CD4-positive, alpha-beta T cell (primary cell): ENCODE measurements around the gene ARHGEF4. TPM values are rescaled to one million over a fixed set of nuclear protein-coding genes. Genes with fewer than 3 reads are reported as not detected.

Experiments used
- ATAC-seq: fragments of 200-7000 bp; cut with Tn5 transposase; one replicate; pipeline ENCODE4 v1.10.0; 2022; ENCODE audit warnings: mild to moderate bottlenecking; ENCODE audit not compliant: poor library complexity
- CTCF ChIA-PET: fragments of 350-600 bp; sonication (Branson Sonifier 250); formaldehyde crosslinking; loops from one replicate; lab custom pipeline; 2021; ENCODE audit warnings: antibody characterized with exemption, inconsistent platforms; lab: Charles Lee
- POLR2A ChIA-PET: fragments of 350-600 bp; sonication (Branson Sonifier 250); formaldehyde crosslinking; loops from one replicate; lab custom pipeline; 2021; ENCODE audit warnings: antibody characterized with exemption, inconsistent platforms; lab: Charles Lee
- DNase-seq, 14 experiments: peaks; one replicate each; pipeline ENCODE4 v3.0.0-alpha.2; 2013 to 2020; ENCODE audit warnings: mixed read lengths in 2 of 14
- H3K27ac ChIP-seq, 2 donors: one replicate each; pipeline versions ENCODE4 v1.5.1 to v1.7.0; 2013; ENCODE audit warnings: low read length in 2 of 2, low read depth in 1 of 2, mild to moderate bottlenecking in 1 of 2
- H3K27me3 ChIP-seq, 2 experiments: 1 replicate in 1 of 2; 2 replicates in 1 of 2; pipeline versions ENCODE4 v1.6.1 to v1.7.0; 2013; ENCODE audit warnings: low read length in 2 of 2, control low read depth in 1 of 2, mild to moderate bottlenecking in 1 of 2, moderate library complexity in 1 of 2; ENCODE audit not compliant: insufficient read depth in 2 of 2, control insufficient read depth in 1 of 2
- H3K36me3 ChIP-seq: one replicate; pipeline ENCODE4 v1.6.1; 2013; ENCODE audit warnings: low read length, control low read depth; ENCODE audit not compliant: insufficient read depth
- H3K4me1 ChIP-seq: one replicate; pipeline ENCODE4 v1.6.1; 2013; ENCODE audit warnings: low read length, control low read depth; ENCODE audit not compliant: insufficient read depth
- H3K4me3 ChIP-seq: one replicate; pipeline ENCODE4 v1.5.1; 2013; ENCODE audit warnings: mild to moderate bottlenecking, low read length, moderate library complexity
- H3K9me3 ChIP-seq, 2 experiments: 1 replicate in 1 of 2; 2 replicates in 1 of 2; pipeline versions ENCODE4 v1.6.1 to v1.7.0; 2013; ENCODE audit warnings: low read length in 2 of 2, mild to moderate bottlenecking in 2 of 2, control low read depth in 1 of 2, moderate library complexity in 1 of 2; ENCODE audit not compliant: control insufficient read depth in 1 of 2, insufficient read depth in 1 of 2
- H3K27ac Mint-ChIP-seq: one replicate; pipeline ENCODE4 v1.8.0; 2020; ENCODE audit warnings: mixed read lengths
- H3K27me3 Mint-ChIP-seq: one replicate; pipeline ENCODE4 v1.8.0; 2021; ENCODE audit warnings: mixed read lengths
- H3K36me3 Mint-ChIP-seq: one replicate; pipeline ENCODE4 v1.8.0; 2021; ENCODE audit warnings: low read depth, mixed read lengths
- H3K4me1 Mint-ChIP-seq: one replicate; pipeline ENCODE4 v1.8.0; 2021; ENCODE audit warnings: low read depth, mixed read lengths
- H3K4me3 Mint-ChIP-seq: one replicate; pipeline ENCODE4 v1.8.0; 2020; ENCODE audit warnings: mild to moderate bottlenecking, mixed read lengths
- H3K9me3 Mint-ChIP-seq: one replicate; pipeline ENCODE4 v1.8.0; 2020; ENCODE audit warnings: mixed read lengths
- intact Hi-C, 2 experiments: fragments of 100-400 bp; cut with DNase I in 1 of 2; cut with micrococcal nuclease in 1 of 2; formaldehyde crosslinking; loops; one replicate each; pipeline versions ENCODE4 v1.15.1 to v1.9.0; 2023 to 2025; cut with DNase I, micrococcal nuclease
- total RNA-seq, 174 experiments: library from RNA in 2 of 174; stranded (reverse) in 2 of 174; gene quantifications; one replicate each; pipeline ENCODE4 v1.2.3 and lab custom pipeline; 2021 to 2026
- TF ChIP-seq, protein P1 (sequence below): fragments of 200-600 bp; IDR thresholded peaks from one replicate; pipeline ENCODE4 v1.8.0; 2022; ENCODE audit warnings: antibody characterized with exemption, mild to moderate bottlenecking

Gene ARHGEF4
- total RNA-seq, 2 experiments from 2014 or later: 3.6 to 4.1 TPM

DNA sequence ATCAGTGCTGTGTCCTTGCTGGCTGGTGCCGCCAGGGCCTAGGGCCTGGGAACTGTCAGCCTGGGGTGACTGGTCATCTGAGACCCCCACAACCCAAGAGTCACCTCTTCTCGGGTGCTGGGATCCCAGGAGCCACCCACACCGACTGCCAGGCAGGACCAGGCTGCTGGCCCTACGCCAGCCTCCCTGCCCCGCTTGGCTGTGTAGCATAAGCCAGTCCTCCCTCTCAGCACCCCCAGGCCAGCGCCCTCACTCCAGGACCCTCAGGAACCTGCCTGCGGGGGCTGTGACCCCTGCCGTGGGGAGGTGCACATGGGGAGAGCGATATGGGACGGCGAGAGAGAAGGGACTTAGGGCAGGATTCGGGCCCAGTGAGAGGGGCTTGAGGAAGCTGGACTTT is 9.5 kb downstream of the ARHGEF4 start:
- CTCF ChIA-PET: no interaction called here
- TF ChIP-seq, protein P1, sequence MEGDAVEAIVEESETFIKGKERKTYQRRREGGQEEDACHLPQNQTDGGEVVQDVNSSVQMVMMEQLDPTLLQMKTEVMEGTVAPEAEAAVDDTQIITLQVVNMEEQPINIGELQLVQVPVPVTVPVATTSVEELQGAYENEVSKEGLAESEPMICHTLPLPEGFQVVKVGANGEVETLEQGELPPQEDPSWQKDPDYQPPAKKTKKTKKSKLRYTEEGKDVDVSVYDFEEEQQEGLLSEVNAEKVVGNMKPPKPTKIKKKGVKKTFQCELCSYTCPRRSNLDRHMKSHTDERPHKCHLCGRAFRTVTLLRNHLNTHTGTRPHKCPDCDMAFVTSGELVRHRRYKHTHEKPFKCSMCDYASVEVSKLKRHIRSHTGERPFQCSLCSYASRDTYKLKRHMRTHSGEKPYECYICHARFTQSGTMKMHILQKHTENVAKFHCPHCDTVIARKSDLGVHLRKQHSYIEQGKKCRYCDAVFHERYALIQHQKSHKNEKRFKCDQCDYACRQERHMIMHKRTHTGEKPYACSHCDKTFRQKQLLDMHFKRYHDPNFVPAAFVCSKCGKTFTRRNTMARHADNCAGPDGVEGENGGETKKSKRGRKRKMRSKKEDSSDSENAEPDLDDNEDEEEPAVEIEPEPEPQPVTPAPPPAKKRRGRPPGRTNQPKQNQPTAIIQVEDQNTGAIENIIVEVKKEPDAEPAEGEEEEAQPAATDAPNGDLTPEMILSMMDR: no peak

GRCh38 chr2:130846686-130847375 is 10.1 kb downstream of the ARHGEF4 start:
- Mint-ChIP-seq H3K4me3 (no peak overlapping the region), H3K4me1 (no peaks in the 10 kb centered on the region), H3K9me3 (no peaks in the 10 kb centered on the region), H3K36me3 (no peaks in the 10 kb centered on the region), H3K27ac (no peak overlapping the region), H3K27me3 (peaks cover 4% of the 10 kb centered on the region)
- ChIA-PET CTCF (no interaction called here), POLR2A (no interaction called here)
- ATAC-seq: no peak
- TF ChIP-seq, protein P1: no peak
- peaks cover 0 to 3% of the 10 kb centered on the region in 2 experiments for H3K9me3 ChIP-seq
- intact Hi-C loops: no loop called here
- peaks cover 3 to 6% of the 10 kb centered on the region in 2 experiments for H3K27me3 ChIP-seq
- no peak for DNase-seq
- no peak overlapping the region for H3K27ac ChIP-seq
- H3K36me3 ChIP-seq: no peaks in the 10 kb centered on the region
- no peak overlapping the region for H3K4me3 ChIP-seq
- H3K4me1 ChIP-seq: no peaks in the 10 kb centered on the region

More for the DNA sequence above, 9.5 kb downstream of the ARHGEF4 start:
- H3K36me3 ChIP-seq: no peaks in the 10 kb centered on the region
- no peaks in the 10 kb centered on the region for H3K9me3 Mint-ChIP-seq
- H3K4me1 Mint-ChIP-seq: no peaks in the 10 kb centered on the region
- peaks cover 3 to 6% of the 10 kb centered on the region in 2 experiments for H3K27me3 ChIP-seq
- H3K27me3 Mint-ChIP-seq: peaks cover 10% of the 10 kb centered on the region
- intact Hi-C loops: no loop called here
- DNase-seq: no peak
- no peaks in the 10 kb centered on the region for H3K4me1 ChIP-seq
- H3K27ac ChIP-seq: no peak overlapping the region
- no peak overlapping the region for H3K4me3 Mint-ChIP-seq
- ATAC-seq: no peak
- no peak overlapping the region for H3K4me3 ChIP-seq
- POLR2A ChIA-PET: no interaction called here
- H3K9me3 ChIP-seq: peaks cover 0 to 3% of the 10 kb centered on the region in 2 experiments
- no peaks in the 10 kb centered on the region for H3K36me3 Mint-ChIP-seq
- H3K27ac Mint-ChIP-seq: no peak overlapping the region

GRCh38 chr2:130847776-130848525 is 11.2 kb downstream of the ARHGEF4 start:
- H3K4me1 Mint-ChIP-seq: no peaks in the 10 kb centered on the region

More at GRCh38 chr2:130847776-130848525, 11.2 kb downstream of the ARHGEF4 start:
- H3K27ac Mint-ChIP-seq: no peak overlapping the region
- no peak for ATAC-seq
- TF ChIP-seq, protein P1: no peak
- Histone ChIP-seq H3K27ac (no peak overlapping the region), H3K4me3 (no peak overlapping the region), H3K36me3 (no peaks in the 10 kb centered on the region), H3K27me3 (no peaks in the 10 kb centered on the region), H3K4me1 (no peaks in the 10 kb centered on the region), H3K9me3 (peaks cover 0 to 3% of the 10 kb centered on the region in 2 experiments)
- H3K9me3 Mint-ChIP-seq: no peaks in the 10 kb centered on the region
- no peak overlapping the region for H3K4me3 Mint-ChIP-seq
- intact Hi-C loops: no loop called here
- peaks cover 4% of the 10 kb centered on the region for H3K27me3 Mint-ChIP-seq
- no peaks in the 10 kb centered on the region for H3K36me3 Mint-ChIP-seq
- ChIA-PET CTCF (no interaction called here), POLR2A (no interaction called here)
- DNase-seq: no peak
